Lower leg skin (tissue), 4 donors: ENCODE measurements around the gene LGI4. TPM values are rescaled to one million over a fixed set of nuclear protein-coding genes. Genes with fewer than 3 reads are reported as not detected.

ENCODE experiments used
- DNase-seq, 2 donors: peaks; one replicate each; pipeline ENCODE4 v3.0.0-alpha.2; 2019; ENCODE audit warnings: low spot score in 2 of 2
- H3K4me3 ChIP-seq: fragments of 200-600 bp; sonication (generic); 2 replicates; pipeline ENCODE4 v1.5.1; 2017; ENCODE audit warnings: mild to moderate bottlenecking, low read depth; ENCODE audit not compliant: poor library complexity, severe bottlenecking
- CTCF ChIP-seq, 3 donors: fragments of 450-650 bp; IDR thresholded peaks; one replicate each; pipeline ENCODE4 v1.5.1; 2016; ENCODE audit warnings: antibody characterized with exemption in 3 of 3, mild to moderate bottlenecking in 3 of 3, moderate library complexity in 2 of 3
- POLR2A ChIP-seq, 2 donors: fragments of 450-650 bp; IDR thresholded peaks; one replicate each; pipeline ENCODE4 v1.6.1; 2016 to 2017; ENCODE audit warnings: antibody characterized with exemption in 2 of 2, mild to moderate bottlenecking in 1 of 2, moderate library complexity in 1 of 2
- WGBS, 2 donors: methylation state at CpG; one replicate each; pipeline ENCODE4 v1.1.5; 2018; 5-methylcytosine and 5-hydroxymethylcytosine counted together
- intact Hi-C: fragments of 100-400 bp; cut with DNase I; formaldehyde crosslinking; loops from one replicate; pipeline ENCODE4 v1.15.0; 2023; ENCODE audit warnings: low total_unique reads
- total RNA-seq, 4 donors: library from RNA; depleted of rRNA; stranded (reverse); fragments of >200 nt; gene quantifications; one replicate each; pipeline ENCODE4 v1.1.0, GENCODE V29; 2016

The LGI4 gene
- total RNA-seq, 4 donors from 2014 or later: 4.3 to 19.4 (median 8.9) TPM

DNA sequence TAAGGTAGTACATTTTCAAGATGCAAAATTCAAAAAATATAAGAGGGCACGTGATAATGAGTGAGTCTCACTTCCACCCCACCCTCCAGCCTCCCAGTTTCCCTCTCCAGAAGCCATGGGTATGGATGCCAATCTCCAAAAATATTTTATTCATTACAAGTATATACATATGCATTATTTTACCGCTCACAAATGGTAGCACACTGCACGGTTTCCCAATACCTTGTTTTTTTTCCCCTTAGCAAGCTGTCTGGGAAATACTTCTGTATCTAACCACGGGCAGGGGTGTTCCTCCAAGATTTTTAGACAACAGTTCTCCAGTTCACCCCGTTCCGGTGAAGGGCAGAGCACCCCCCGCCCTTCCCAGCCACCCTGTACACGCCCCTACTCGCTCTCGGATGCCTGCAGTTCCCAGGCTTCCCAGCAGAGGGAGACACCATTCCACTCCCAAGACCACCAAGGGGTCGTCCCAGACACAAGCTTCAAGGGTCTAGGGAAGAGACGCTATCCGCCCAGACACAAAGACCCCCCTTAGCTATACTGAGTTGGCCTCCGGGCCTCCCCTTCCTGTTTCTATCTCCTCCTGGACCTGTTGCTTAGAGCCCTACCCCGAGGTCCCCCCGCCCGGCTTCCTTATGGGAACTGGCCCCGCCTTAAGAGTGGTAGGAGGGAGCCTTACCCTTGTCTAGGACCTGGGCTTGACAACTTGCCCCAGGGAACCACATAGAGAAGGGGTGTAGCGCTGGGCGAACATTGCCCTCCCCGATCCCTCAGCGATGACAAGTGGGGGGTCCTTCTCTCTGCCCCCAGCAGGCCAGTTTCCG lies 20.3 kb downstream of the LGI4 start:
- DNase-seq: peak; percentile 82 to 95
- H3K4me3 ChIP-seq: no peak overlapping the region
- 4 to 7% methylated on average over 23 of the region's 23 CpGs for WGBS, 2 donors
- TF ChIP-seq POLR2A (IDR thresholded peaks at IDR 0.05) (no peak), CTCF (IDR thresholded peaks at IDR 0.05) (peak in 1 of 3 donors; percentile 91)
- intact Hi-C loops: no loop called here

GRCh38 chr19:35112995-35113688 lies 21.7 kb downstream of the LGI4 start:
- 77 to 78% methylated on average over 15 of the region's 15 CpGs for WGBS, 2 donors
- H3K4me3 ChIP-seq: no peak overlapping the region
- TF ChIP-seq CTCF (IDR thresholded peaks at IDR 0.05) (no peak), POLR2A (IDR thresholded peaks at IDR 0.05) (no peak)
- DNase-seq: no peak
- intact Hi-C loops: no loop called here

DNA sequence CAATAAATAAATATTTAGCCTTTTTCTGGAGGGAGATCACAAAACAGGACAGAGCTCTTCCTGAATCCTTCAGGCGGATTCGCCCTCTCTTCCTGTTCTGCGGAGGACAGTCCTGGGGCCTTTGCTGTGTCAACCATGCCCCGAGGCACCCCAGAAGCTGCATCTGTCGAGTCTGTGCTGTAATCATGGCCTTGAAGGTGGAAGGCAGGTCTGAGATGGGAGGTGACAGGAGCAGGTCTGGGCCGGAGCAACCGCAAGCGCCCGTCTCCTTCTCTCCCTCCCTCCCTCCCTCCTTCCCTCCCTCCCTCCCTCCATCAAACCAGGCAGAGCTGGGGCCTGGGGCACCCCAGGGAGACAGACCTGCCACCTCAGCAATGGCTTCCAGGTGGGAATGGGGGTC lies 23.9 kb downstream of the LGI4 start:
- intact Hi-C loops: no loop called here
- WGBS, 2 donors: 34 to 50% methylated on average over 8 to 9 of the region's 9 CpGs

GRCh38 chr19:35109395-35110112 lies 25.3 kb downstream of the LGI4 start:
- WGBS, 2 donors: 51 to 52% methylated on average over 20 to 22 of the region's 22 CpGs
- no peak overlapping the region for H3K4me3 ChIP-seq
- no peak for TF ChIP-seq CTCF (IDR thresholded peaks at IDR 0.05)
- no peak for TF ChIP-seq POLR2A (IDR thresholded peaks at IDR 0.05)
- intact Hi-C loops: no loop called here
- DNase-seq: no peak

More for the DNA sequence above, 23.9 kb downstream of the LGI4 start:
- H3K4me3 ChIP-seq: no peak overlapping the region
- DNase-seq: no peak
- TF ChIP-seq CTCF (IDR thresholded peaks at IDR 0.05): no peak
- no peak for TF ChIP-seq POLR2A (IDR thresholded peaks at IDR 0.05)

- no peak for TF ChIP-seq CTCF (IDR thresholded peaks at IDR 0.05)
- no peak for TF ChIP-seq POLR2A (IDR thresholded peaks at IDR 0.05)
- intact Hi-C loops: no loop called here
- 81 to 89% methylated on average over 11 of the region's 11 CpGs for whole genome bisulfite sequencing, 2 donors
- no peak overlapping the region for H3K4me3 ChIP-seq
- no peak for DNase-seq
Observed at GRCh38 chr19:35108730-35109129, 26.1 kb downstream of the LGI4 start.
